NB4 (cell line): ENCODE measurements around the gene LRP1B.

ENCODE experiments used
- POLR2A ChIP-seq: IDR thresholded peaks from 2 replicates; pipeline ENCODE4 v1.6.1; 2011; ENCODE audit warnings: mild to moderate bottlenecking; ENCODE audit not compliant: insufficient read length; ENCODE audit errors: extremely low read depth
- TF ChIP-seq, protein P1 (sequence below): IDR thresholded peaks from 2 replicates; pipeline ENCODE4 v1.6.1; 2011; ENCODE audit warnings: low read depth, low read length
- TF ChIP-seq, protein P2 (sequence below): IDR thresholded peaks from one replicate; pipeline ENCODE4 v1.5.1; 2012; ENCODE audit warnings: low read depth, low read length

DNA sequence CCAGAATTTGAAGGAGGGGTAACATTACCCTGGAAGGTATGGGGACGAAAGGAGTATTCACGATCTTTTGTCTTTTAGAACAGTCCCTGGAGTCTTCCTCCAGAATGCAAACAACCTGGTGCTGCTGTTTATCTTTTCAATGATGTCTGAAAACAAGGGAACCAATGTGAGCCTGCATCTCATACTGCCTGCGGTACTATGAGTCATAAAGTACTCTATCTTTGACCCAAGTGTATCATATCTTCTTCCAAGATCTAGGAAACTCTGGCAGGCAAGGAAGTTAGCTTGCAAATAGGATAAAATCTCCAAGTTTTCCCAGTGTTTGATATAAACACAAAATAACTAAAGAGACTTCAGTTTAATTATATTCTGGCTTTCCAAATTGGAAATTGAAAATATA is 968.5 kb downstream of the LRP1B start:
- TF ChIP-seq, protein P1, sequence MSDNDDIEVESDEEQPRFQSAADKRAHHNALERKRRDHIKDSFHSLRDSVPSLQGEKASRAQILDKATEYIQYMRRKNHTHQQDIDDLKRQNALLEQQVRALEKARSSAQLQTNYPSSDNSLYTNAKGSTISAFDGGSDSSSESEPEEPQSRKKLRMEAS, result no peak
- TF ChIP-seq, protein P2, sequence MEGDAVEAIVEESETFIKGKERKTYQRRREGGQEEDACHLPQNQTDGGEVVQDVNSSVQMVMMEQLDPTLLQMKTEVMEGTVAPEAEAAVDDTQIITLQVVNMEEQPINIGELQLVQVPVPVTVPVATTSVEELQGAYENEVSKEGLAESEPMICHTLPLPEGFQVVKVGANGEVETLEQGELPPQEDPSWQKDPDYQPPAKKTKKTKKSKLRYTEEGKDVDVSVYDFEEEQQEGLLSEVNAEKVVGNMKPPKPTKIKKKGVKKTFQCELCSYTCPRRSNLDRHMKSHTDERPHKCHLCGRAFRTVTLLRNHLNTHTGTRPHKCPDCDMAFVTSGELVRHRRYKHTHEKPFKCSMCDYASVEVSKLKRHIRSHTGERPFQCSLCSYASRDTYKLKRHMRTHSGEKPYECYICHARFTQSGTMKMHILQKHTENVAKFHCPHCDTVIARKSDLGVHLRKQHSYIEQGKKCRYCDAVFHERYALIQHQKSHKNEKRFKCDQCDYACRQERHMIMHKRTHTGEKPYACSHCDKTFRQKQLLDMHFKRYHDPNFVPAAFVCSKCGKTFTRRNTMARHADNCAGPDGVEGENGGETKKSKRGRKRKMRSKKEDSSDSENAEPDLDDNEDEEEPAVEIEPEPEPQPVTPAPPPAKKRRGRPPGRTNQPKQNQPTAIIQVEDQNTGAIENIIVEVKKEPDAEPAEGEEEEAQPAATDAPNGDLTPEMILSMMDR, result no peak
- no peak for TF ChIP-seq POLR2A
